GM19463 (cell line): Measurements from ENCODE around the gene PCSK5.

Experiments
- ATAC-seq: cut with Tn5 transposase; IDR thresholded peaks from one replicate; pipeline ENCODE4 v1.9.1; 2021; ENCODE audit warnings: mild to moderate bottlenecking, moderate library complexity; ENCODE audit not compliant: unreplicated experiment

Gene PCSK5

DNA sequence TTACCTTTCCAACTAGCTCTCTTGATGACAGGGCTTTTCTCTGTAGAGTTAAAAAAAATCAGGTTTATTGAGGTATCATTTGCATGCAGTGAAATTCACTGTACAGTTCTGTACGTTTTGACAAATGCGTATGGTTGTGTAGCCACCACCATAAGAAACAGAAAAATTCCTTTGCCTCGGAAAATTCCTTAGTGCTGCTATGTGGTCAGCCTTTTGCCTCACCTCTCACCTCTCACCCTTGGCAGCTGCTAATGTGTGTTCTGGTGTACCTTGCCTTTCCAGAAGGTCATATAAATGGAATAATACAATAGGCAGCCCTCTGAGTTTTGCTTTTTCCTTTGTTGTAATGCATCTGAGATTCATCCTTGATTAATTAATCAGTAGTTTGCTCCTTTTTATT, 28.4 kb downstream of the PCSK5 start:
- no peak for ATAC-seq

DNA sequence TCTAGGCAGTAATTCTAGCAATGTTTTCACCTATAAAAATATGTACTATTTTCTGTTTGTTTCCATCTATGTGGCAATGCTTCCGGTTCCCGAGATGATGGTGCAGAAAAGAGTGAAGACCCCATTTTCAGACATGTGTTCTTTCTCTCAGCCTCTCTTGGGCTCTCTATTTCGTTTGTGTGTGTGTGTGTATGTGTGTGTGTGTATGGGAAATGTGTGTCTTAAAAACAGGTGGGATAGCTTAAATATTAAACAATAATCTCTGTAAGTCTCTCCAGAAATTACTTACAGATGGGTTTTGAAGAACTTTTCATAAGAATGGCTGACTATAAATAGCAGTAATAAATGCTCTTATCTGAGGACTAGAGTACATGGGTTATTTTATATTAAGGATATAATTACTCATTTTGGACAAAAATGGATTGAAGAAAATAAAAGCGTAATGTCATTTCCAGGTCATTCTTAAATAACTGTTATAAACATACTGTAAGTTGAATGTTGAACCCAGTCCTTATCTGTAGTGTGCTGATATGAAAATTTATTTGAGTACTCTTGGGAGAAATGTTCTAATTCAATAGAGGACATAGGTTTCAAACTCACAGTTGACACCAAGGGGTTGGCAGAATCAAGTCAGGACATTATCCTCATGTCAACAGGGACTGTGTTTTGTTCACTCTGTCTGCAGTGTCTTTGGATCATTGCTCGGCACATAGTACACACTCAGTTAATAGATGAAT, 31.1 kb downstream of the PCSK5 start:
- no peak for ATAC-seq

DNA sequence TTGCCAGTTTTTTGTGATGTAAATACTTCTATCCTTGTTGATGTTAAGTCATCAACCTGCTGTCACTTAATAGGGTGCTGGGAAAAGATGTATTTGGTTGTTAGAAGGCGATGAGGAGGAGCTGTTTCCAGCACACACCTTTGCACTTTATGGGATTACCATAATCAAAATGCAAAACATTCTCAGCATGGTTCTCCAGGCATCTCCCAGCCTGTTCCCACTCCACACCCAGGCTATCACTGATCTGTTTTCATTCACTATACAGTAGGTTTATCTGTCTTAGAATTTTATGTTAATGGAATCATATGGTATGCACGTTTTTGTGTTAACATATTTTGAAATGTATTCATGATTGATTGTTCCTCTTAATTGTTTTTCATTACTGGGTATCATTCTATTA, 35.9 kb downstream of the PCSK5 start:
- no peak for ATAC-seq

DNA sequence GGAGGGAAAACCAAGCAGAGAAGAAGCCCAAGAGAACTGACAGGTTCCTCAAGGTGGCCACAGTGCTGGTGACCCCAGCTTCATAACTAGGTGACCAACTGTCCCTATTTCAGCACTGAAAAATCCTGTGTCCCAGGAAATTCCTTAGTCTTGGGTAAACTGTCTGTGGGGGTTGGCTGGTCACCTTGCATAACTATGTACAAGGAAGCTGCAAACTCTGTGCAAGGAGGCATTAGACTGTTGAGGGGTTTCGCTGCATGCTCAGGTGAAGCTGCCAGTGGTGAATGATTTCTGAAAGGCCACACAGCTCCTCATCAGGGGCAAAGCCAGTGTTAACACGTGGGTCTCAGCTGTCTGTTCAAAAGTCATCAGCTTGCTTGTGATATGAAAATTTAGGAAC, 36.9 kb downstream of the PCSK5 start:
- no peak for ATAC-seq

DNA sequence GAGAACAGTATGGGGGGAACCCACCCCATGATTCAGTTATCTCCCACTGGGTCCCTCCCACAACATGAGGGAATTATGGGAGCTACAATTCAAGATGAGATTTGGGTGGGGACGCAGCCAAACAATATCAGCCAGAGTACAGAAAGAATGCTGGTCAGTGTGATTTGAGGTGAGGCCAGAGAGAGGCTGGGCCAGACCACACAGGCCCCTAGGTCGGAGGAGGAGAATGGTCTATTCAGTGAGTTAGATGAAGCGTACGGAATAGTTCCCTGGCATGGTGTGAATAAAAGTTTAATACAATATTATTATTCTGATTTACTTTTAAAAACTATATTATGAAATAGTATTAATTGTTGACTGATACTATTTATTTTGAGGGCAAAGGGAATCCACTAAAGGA, 39.7 kb downstream of the PCSK5 start:
- no peak for ATAC-seq

DNA sequence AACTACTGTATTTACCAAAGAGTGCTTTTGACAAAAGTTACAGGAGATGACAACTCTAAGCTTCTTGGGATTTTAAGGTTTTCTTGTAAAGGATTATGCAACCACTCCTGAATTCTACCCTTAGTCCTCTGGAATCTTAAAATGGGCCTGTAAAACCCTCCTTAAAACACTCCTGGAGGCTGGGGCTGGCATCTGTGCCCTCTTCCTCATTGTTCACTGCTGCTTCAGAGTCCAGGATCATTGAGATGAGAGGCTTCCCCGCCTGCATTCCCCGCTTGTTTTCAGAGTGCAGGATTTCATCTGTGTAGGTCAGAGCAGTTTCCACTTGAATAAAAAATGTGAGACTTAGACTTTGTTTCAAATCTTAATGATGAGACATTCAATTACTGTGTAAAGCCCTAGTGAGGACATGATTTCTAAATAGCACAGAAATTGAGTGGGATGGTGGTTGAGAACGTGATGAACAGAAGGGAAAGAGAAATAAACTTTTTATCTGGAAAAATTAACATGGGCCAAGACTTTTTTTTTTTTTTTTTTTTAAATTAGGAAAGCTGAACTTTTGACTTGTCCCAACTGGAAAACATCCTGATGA, 40.4 kb downstream of the PCSK5 start:
- ATAC-seq: no peak

DNA sequence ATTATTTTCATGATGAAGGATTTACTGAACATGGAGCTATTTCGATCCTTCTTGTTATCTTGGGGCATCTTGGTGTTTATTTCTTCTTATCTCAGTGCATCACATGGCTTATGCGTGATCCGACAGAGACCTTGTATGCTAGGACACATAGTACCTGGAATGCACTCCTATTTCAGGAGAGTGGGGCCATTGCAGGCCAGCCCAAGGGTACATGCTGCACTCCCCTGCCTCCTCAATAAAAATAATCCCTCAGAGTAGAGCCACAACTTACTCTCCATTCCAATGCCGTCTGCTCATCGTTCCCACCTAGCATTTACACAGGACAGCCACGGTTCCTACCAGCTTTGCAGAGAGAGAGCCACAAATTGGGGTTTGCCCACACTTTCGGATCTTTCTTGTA, 43.5 kb downstream of the PCSK5 start:
- no peak for ATAC-seq

DNA sequence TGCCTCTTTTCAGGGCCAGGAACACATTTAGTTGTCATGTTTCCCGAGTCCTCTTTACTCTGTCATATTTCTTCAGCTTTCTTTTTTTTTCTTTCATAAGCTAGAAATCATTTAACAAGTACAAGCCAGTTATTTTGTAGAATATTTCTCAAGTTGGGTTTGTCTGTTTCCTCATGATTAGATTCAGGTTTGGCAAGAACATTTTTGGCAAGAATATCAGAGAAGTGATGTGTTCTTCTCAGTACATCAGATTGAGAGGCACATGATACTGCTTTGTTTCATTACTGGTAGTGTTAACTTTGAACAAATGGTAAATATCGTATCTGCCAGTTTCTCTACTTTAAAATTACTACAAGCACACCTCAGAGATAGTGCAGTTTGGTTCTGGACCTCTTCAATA, 45.1 kb downstream of the PCSK5 start:
- ATAC-seq: no peak

DNA sequence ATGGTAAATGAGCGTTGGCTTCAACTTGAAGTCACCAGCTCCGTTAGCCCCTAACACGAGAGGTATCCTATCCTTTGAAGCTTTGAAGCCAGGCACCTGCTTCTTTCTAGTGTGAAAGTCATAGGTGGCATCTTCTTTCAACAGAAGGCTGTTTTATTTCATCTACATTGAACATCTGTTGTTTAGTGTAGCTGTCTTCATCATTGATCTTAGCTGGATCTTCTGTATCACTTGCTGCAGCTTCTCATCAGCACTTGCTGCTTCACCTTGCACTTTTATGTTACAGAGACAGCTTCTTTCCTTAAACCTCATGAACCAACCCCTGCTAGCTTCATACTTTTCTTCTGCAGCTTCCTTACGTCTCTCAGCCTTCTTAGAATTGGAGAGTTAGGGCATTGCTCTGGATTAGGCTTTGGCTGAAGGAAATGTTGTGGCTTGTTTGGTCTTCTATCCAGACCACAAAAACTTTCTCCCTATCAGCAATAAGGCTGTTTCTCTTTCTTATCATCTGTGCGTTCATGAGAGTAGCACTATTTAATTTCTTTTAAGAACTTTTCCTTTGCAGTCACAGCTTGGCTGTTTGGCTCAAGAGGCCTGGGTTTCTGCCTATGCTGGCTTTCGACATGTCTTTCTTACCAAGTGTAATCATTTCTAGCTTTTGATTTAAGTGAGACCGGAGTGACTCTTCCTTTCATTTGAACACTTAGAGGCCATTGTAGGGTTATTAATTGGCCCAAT, 47.2 kb downstream of the PCSK5 start:
- no peak for ATAC-seq

DNA sequence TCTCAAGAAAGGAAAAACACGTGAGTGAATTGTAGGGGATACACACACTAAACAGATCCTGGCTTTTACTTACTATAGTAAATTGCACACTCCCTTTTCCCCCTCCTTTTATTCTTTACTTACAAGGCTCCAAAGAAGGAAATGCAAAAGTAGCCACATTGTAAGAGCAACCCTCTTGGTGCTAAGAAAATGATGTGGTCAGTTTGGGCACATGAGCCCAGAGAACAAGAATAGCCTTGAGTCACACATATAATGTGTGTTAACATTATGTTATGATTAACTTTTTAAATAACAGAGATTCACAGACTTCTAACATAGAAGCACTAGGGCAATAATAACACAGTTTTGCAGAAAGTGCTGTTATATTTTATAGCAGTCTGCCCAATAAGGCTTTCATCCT, 48.5 kb downstream of the PCSK5 start:
- ATAC-seq: no peak

DNA sequence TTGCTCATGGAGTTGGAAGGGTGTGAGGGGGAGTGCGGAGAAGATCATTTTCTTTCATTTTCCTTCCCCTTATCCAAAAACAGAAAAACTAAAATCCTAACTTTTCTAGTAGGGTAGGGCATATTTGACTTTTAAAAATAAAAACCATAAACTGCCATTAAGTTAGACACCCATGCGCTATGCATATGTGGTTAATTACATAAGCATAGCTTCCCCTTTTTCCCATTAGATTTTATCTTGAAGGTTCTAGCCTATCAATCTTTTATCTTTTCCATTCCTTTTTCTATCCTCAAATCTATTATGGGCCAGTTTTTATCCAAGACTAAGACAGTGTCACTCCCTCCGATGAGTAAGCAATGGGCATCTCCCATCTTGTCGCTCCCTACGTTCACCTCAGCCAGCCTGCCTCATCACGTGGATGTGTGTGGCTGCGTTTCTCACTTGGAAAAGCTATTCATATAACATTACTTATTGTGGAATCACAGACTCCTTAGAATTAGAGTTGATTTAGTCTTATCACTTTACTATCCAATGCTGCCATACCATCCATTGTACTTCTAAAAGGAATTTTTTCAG, 49.2 kb downstream of the PCSK5 start:
- ATAC-seq: no peak

DNA sequence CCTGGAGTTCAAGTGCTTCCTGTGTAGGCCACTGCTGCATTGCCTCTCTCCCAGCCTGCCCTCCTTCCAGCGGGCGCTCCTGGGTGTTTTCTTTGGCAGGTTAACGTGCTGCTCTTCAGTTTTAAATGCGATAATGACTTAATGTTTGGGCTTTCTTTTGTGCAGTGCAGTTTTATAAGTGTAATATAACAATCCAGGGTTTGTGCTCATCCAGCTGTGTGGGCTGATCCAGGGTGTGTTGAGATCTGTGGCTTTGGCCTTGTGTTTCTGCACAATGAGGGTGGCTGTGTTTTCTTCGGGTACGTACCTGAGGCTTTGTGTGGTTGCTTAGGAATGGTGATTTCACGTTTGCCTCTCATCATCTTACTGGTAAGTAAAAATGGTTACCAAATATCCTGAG, 50.6 kb downstream of the PCSK5 start:
- no peak for ATAC-seq

DNA sequence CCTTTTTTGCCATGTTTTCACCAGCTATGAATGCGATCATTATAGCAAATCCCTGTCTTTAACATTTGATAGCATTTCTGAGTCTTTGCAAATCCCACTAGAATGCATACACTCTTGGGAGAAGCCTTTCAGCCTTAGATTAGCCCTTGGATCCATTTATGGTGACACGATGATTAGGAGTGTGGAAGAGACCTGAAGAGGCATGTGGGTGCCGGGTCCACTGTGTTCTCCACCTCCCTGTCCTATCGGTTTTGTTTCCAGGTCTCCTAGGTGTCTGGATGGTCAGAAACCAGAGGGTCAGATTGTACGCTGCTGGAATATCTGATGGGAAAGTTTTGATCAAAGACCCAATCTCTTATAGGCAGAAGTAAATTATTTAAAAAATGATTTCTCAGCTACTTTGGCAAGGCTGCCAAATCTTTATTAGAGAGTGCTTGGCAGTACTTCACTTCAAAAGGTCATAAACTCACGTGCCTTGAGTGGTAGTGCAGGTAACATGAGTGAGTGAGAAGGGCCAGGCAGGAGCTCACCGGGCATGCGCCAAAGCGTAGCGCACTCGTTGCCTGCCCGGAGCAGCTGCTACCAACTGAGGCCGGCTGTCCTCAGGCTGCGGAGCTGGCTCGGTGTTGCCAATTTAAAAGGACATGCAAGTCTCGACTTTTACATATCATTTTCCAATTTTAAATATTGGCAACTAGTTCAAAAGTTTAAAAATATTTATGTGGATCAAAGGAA, 51.3 kb downstream of the PCSK5 start:
- ATAC-seq: no peak

DNA sequence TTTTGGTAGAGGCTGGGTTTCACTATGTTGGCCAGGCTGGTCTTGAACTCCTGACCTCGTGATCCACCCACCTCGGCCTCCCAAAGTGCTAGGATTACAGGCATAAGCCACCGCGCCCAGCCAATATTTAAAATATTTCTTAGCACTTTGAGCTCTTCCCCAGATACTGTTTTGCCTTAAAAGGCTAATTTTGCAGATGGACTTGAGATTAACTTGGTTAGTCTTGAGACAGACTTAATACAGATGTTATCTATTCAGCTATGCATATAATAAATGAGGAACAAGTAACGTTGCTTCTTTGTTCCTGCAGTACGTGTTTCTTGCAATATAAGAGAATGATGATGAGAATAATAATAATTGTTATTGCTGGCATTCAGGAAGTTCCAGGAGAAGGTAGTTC, 56.3 kb downstream of the PCSK5 start:
- no peak for ATAC-seq

DNA sequence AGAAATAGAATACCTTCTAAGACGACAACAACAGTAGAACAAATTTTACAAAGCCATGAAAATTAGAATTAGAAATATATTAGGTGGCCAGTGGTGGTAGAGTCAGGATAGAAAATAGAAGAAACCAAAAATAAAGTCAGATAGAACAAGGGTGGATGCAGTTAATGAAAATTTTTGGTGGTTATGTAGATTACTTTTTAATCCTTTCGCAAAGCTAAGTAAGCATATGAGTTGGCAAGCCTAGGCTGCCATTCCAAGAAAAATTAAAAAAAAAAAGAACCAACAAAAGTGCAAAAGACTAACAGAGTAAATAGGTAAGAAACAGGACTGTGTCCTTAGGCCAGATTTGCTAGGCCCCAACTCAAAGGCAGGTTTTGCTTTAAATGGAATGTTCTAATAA, 56.8 kb downstream of the PCSK5 start:
- no peak for ATAC-seq

DNA sequence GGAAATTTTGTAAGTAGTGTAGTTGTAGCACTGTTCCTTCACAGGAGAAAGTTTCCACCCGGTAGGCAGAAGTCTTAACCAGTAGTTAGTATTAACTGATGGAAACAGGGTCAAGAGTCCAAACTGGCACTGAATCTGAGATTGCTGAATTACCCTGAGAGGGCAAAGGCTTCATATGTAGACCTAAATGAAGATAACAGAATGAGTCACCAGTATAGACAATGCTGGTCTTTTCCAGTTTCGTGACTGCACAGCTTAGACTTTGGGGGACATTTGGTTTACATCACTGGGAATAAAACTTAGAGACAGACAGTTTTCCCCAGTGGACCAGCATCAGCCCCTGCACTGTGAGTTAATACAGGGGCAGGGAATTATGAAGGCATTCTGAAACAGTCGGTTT, 60.5 kb downstream of the PCSK5 start:
- ATAC-seq: peak; percentile 67

DNA sequence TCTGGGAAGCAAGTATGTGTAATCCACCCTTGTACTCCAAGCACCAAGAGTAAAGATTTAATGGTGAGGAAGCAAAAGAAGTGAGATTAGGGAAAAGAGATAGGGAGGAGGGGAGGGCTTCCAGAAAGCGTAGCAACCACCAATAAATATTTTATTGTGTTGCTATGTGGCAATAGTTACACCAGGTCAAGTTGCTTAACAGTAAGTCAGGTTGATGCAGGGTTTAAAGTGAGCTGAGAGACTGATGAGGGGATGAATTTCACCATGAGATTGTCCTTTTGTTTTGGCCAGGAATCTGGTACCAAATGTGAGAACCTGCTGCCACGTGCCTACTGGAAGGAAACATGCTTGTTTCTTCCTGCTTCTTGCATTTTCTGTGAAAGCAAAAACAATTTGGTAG, 62.7 kb downstream of the PCSK5 start:
- ATAC-seq: no peak

DNA sequence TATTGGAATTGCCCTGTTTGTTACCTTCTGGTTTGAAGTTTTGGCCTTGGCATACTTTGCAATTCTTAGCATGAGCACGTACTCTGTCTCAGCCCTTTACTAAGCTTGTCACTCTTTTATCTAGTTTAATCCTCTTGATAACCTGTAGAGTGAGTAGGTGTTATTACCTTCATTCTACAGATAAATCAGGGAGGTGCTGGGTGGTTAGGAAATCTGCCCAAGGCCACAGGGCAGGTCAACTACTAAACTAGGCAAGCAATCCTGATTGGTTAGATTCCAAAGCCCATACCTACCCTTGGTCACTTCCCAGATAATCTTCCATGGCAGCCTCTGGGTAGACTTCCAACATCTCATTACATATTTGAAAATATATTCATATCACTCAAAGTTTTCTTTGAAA, 65.7 kb downstream of the PCSK5 start:
- ATAC-seq: no peak

DNA sequence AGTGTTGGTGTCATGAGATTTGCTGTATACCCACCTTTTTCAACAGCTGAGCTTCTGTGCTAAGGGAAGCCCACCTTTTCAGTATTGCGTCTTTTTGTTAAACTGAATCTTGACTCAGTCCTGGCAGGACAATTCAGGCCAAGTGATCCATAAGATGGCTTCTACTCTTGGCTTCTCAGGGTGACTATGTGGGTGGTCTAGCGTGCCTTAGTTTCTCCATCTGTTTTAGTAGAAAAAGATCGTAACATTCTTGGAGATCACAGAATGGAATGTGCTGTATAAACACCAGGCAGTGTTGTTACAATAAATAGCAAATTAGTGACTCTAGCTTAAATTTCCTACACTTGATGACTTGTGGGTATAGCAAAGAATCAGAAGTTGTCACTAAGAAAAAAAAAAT, 66.6 kb downstream of the PCSK5 start:
- ATAC-seq: no peak

DNA sequence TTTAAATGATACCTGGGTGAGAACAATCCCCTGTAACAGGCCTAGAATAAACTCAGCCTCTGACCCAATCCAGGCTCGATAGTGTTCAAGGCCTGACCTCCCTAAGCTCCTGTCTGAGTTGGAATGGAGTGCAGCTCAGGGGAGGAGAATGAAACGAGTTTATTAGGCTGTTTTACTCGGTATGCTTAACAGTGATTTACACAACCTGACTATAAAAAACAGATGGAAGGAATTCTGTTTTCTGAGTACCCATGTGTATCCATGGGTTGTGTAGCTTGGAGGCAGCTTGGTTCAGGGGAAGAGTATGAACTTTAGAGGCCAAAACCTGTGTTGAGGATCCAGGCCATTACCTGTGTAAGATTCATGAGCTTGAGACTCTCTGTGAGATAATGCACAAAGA, 67.8 kb downstream of the PCSK5 start:
- no peak for ATAC-seq

DNA sequence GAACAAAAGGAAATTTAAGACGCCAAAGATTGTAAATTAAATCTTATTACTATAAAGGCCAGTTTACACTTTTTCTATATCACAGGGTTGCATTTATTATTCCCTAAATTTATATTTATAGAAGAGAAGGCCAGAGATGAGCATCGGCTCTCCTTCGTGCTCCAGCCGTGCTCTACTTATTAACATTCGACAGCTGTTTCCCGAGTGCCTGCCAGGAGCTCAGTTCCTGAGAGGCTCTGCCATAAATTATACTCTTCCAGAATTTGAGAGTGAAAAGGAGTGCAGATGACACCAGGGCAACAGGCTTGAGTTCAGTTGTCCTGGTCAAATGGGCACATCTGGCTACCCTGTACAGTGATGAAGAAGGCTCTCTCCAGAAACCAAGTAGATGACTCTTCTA, 70.1 kb downstream of the PCSK5 start:
- no peak for ATAC-seq
